Stimulated activated CD8-positive, alpha-beta memory T cell treated with anti-CD3 and anti-CD28 coated beads, Interleukin-12 subunit alpha, Interleukin-12 subunit beta, amount 100 ng/mL, for 24 hours (primary cell): ENCODE results near the gene BACE2.
"Not testable (repeated sequence)": the region's sequence is repeated elsewhere in the genome, so short reads cannot be mapped to it uniquely, and the experiment has no call there.

Source experiments
- DNase-seq: peaks from one replicate; pipeline ENCODE4 v3.0.0-alpha.2; 2020; ENCODE audit errors: extremely low read depth

The BACE2 gene

DNA sequence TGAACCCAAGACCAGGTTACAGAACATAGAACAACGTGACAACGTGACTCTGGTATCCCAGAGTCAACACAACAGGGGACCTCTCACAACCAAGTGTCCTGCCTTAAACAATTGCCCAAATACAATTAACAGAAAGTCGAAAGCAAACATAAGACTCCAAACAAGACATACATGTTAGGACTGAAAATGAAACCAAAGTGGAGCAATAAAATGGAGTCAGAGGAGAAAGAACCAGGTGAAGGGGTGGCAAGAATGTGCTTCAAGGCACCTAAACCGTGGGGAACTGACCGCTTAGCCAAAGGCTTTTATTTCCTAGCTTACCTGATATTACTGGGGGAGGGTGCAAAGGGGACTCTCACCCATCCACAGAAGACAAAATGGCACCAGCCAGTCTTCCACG is 17.8 kb downstream of the BACE2 start:
- DNase-seq, result no peak

DNA sequence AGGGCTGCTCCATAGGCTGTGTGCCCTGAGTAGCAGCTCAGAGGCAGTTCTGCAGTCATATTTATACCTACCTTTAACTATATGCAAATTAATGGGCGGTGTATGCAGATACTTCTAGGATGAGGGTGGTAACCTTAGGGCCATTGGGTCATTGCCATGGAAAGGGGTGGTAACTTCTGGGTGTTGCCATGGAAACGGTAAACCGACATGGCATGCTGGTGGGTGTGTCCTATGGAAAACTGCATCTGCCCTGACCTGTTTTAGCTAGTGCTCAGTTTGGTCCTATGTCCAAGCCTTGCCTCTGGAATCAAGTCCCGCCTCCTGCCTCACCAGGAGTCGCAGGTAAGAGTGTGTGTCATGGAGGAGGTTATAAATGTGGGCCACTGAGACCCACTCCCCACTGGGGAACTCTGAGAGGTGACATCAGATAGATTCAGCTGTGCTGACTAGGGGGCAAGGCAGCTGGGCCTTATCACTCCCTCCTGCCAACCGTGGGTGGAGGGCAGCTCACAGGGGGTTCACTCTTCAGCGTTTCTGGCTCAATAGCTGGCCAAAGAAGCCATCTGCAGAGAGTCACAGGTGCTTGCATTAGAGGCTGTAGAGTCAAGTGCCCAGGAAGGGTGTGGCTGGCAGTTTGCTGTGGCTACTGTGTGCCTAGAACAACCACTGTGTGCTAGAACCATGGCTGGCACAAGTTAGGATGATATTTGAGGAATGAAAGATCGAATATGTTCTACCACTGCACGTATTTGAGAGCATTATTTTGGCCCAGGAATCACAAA is 19.0 kb downstream of the BACE2 start:
- no peak for DNase-seq

DNA sequence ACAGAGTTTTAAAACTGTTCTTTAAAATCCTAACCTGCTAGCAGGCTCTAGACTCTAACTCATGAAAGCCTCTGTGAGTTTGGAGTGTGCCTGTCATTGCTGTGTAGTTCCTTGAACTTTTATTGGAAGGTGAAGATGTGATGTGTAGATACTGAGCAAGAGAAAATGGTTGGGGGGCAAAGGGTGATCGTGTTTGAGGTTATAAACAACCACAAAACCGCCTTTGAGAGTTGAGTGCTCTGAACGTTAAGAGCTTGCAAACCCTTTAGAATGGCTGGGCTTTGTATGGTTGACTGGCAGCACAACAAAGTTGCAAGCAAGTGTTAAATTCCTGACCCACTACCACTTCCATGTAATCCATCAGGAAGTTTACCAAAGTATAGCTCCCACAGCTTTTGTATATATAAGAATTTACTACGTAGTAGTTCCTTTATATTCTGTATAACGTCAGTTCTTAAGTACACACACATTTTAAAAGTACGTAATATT is 19.6 kb downstream of the BACE2 start:
- DNase-seq, result no peak

DNA sequence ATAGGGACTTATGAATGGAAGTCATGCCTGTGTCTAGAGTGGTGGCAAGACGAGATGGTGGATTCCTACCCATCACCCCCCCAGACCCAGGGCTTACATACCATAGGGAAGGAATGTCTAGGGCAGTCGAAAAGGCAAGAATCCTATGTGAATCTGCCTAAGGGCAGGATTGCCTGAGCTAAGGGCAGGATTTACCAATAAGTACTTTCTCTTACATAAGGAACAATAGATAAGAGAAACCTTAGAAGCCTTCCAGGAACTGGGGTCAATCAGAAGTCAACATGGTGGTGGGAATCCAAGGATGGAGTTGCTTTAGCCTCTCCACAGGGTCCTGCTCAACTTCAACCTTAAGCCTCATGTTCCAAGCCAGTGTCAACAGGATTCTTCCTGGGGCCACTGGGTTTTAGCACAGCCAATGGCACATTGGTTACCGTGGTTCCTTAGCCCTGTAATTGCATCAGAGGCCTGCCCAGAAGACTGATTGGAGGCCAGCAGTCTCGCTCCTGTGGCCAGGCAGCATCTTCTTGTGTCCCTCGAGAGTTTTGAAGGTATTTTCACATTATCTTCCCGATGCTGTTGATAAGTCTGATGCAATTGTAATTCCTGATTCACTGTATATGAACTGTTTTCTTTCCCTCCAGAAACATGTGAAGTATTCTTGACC is 20.7 kb downstream of the BACE2 start:
- DNase-seq, result no peak

DNA sequence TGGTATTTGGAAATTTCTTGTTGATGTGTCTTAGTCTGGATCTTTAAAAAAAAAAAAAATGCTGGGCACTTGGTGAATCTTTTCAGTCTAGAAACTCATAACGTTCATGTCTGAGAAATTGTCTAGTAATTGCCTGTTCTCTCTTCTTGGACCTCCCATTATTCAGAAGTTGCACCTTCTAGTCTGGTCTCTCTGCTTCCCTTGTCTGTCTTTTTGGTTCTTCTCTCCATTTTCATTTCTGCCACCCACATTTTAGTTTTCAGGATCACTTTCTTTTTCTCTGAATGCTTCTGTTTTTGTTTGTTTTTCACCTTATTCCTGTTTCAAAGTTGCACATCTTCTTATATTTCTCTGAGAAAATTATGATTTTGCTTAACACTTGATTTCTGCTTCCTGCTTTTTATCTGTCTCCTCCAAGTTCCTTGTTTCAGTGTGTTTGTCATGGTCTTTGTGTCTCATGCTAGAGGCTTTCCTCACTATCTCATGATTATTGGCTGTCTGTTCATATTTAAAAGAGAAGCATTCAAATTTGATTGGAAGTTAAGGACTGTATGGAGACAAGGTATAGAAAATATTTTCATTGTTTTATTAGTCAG is 21.3 kb downstream of the BACE2 start:
- DNase-seq, result no peak

DNA sequence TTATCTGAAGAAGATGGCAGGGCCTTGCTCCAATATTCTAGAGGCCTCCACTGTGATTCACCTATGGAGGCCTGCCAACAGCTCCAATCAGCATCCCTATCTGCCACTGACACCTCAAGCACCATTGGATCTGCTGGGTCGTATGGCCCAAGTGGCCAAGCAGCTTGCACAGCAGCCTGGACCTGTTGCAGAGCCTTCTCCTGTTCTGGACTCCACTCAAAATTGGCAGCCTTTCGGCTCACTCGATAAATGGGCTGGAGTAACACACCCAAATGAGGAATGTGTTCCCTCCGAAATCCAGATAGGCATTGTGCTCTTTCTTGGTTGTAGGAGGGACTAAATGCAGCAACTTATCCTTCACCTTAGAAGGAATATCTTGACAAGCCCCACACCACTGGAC is 24.6 kb downstream of the BACE2 start:
- not testable (repeated sequence) for DNase-seq

DNA sequence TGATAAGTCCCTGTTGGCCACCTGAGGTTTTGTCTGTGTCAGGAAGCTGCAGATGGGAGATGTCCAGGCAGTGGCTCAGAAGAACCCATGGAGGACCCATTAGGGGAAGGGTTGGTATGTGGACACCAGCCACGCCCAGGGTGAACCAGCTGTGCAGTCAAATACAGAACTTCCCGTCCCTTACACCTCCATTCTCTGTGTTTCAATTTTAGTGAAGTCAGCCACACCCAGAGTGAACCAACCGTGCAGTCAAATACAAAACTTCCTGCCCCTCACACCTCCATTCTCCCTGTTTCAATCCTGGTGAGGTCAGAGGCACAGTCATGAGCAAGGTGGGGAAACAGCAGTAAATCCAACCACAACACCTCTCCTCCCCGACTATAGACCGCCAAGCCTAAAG is 27.4 kb downstream of the BACE2 start:
- DNase-seq, result no peak

DNA sequence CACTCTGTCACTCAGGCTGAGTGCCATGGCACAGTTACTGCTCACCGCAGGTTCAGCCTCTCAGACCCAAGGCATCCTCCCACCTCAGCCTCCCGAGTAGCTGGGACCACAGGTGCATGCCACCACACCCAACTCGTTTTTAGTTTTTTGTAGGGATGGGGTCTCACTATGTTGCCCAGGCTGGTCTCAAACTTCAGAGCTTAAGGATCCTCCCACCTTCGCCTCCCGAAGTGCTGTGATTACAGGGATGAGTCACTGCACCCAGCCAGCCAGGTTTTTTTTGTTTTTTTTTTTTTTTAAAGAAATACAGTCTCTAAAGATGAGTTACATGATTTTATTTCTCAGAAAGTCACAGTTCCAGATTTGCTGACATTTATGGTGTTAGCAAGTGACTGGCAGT is 29.0 kb downstream of the BACE2 start:
- no peak for DNase-seq

DNA sequence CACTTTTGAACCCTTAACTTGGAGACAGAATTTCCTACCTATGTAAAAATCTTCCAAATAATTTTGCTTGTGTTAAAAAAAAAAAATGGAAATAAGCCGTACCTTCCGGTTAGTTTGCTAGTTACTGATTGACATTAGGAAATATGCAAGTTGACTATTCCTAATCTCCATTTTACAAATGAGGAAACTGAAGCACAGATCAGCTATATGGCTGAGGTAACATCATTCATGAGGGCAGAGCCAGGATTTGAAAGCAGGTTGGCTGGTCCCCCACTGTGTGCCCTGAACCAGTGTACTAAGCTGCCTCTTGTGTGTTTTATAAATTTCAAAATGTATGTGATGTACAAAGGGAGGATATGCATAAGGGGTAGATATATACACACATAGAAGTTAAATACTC is 29.6 kb downstream of the BACE2 start:
- no peak for DNase-seq

DNA sequence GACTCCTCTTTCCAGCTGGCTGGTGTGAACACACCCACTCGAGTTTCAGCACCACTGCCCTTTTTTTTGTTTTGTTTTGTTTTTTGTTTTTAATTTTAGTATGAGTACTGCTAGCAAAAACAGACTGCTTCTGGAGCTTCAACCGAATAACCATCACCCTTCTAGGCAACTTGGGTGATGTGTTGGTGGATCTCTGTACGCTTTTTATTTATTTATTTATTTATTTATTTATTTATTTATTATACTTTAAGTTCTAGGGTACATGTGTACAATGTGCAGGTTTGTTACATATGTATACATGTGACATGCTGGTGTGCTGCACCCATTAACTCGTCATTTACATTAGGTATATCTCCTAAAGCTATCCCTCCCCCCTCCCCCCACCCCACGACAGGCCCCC is 30.7 kb downstream of the BACE2 start:
- DNase-seq, result not testable (repeated sequence)

DNA sequence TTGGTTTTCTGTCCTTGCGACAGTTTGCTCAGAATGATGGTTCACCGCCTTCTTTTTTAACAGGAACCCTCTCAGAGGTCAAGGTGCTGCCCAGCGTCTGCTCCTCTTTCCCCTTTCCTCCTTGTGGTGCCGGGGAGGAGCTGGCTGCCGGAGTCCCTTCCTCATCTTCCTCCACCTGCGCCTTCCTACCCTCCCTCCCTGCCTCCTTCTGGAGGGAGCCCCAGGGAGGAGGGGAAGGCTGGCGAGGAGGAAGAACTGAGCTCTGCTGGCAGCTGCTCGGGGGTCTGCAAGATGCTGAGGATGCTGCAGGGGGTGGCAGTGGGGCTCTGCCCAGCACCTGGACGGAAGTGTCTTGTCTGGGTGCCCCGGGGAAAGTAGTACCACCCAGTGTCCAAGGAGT is 31.2 kb downstream of the BACE2 start:
- no peak for DNase-seq

DNA sequence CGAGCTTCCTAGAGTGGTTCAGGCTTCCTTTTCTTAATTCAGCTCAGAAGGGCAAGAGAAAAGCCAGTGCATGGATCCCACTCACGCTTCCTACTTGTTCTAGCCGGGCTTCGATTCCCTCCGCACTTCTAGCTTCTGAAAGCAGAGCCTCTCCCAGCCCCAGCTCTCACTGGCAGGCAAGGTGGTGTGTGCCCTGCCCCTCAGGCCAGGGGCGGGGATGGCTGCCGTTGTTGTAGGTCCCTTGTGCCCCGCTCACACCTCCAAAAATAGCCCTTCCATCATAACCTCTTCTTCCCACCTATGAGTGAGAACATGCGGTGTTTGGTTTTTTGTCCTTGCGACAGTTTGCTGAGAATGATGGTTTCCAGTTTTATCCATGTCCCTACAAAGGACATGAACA is 31.6 kb downstream of the BACE2 start:
- DNase-seq, result no peak

DNA sequence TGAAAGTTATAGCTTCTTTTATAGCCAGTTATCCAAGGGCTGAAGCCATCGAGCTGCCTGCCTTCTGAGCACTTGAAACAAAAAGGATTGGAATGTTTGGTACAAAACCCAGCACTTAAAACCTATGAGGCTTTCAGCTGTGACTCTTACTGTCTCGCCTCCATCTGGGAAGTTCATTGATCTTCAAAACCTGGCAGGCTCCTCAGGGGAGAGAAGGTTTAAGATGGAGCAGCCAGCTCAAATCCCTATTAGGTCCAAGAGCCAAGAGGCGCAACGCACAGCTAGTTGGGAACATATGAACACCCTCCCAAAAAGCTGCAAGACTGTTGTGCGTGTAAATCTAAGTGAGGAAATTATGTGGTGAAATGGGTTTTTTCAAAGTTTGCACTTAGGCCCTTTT is 33.4 kb downstream of the BACE2 start:
- DNase-seq, result no peak

DNA sequence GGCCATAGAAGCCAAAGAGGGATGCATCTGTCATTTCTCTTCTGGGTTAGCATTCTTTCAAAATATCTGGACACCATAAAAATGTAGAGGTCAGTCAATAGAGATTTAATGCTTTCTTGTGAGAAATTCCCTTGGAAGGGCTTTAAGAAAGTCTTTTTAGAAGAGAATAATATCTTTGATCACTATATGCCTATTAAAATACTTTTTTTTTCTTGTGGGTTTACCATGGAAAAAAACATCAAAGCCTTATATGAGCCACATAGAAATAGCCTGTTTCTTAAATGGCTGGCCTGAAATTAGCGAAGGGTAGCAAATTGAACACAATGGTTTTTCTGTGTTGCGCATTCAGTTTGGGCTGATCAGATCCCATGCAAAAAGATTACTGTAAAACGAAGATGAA is 36.8 kb downstream of the BACE2 start:
- DNase-seq, result no peak

DNA sequence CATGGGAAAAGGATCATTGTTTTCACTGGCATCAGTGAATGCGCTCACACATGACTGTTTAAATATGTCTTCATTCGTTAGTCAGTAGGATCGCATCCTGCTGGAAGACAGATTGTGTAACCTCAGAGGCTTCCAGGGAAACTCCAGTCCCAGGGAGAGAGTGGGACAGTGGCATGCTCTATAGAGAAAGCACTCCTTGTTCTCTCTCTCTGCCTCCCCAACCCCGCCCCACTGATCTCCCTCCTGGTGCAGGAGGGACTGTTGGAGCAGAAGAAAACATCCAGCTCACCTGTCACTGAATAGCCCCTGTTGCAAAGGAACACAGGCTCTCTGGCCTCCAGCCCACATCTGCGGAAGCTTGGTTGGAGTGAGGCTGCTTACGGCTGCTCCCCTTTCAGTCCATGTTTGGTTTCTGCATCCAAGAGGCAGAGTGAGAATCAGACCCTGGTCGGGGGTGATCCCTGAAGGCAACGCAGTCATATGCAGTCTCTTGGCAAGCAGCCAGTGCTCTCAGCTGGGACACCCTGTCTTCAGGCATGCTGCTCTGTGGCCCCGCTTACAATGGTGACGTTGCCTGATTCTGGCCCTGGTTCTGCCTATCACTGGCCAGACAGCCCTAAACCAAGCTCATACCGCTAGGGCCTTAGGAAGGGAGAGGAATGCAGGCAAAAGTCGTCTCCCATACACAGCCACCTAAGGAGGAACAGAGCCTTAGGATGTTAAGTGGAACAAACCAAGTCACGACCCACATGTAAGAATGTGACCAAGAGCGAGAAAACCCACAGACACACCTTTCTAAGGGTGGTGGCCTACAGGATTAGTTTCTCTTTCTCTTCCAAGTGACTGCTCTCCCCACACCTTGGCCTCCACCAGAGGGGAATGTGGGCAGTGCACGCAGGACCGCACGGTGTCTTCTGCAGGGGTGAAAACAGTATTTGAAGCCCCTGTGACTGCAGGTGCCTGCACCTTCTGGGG is 39.7 kb downstream of the BACE2 start:
- no peak for DNase-seq

DNA sequence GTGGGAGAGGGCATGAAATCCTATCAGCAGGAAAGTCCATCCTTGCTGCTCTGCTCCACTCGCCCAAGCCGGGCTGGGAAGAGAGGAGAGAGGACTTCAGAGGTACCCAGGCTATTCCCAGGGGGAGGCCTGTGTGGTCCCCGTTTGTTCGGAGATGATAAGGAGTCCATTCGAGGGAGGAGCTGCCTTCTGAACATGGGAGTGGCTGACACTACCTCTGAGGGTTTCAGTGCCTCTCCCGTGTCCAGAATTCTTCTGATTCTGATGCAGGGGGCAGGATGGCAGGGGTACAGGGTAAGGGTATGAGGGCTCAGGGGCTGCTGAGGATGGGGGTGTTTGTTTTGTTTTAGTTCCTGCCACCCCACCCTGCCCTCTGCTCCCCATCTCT is 40.4 kb downstream of the BACE2 start:
- no peak for DNase-seq

DNA sequence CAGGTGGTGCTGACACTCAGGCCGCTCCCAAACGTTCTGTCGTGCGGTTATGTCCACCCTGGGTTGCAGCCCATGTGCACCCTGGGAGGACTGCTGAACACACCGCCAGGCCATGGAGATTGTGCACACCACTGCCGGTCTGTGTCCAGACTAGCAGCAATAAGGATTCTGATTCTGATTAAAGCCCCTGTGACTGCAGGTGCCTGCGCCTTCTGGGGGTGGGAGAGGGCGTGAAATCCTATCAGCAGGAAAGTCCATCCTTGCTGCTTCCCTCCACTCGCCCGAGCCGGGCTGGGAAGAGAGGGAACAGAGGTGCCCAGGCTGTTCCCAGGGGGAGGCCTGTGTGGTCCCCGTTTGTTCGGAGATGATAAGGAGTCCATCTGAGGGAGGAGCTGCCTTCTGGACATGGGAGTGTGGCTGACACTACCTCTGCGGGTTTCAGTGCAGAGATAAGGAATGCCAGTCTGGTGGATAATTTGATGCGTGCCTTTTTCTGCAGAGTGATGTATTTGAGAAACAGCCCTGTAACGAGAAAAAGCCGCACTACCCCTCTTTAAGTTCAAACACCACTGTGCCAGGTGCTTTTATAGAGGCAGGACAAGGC is 41.2 kb downstream of the BACE2 start:
- no peak for DNase-seq

DNA sequence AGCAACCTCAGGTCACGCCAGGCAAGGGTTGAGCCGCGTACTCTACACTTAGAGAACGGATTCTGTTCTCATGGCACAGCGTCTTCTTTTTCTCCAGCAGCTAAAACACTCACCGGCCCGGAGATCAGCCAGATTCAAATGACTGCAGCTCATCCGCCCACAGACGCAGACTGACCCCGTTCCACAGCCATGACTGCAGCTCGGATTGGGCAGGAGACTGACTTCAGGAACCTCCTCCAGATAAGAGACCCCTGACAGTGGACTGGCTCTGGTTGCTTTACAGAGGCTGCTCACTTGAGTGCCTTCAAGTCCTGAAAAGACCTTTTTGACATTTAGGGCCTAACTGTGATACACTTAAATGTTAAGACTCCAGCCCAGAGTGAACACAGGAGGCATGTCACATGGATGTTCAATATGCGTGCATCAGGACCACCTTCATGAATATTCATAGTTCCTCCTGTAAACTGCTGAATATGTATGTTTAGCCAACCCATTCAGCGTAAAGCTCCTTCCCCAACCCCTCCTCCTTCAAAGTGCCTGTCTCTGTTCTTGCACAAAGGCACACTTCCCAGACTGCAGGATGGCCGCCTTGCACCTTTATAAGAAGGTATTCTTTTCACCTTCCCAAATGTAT is 42.6 kb downstream of the BACE2 start:
- no peak for DNase-seq

DNA sequence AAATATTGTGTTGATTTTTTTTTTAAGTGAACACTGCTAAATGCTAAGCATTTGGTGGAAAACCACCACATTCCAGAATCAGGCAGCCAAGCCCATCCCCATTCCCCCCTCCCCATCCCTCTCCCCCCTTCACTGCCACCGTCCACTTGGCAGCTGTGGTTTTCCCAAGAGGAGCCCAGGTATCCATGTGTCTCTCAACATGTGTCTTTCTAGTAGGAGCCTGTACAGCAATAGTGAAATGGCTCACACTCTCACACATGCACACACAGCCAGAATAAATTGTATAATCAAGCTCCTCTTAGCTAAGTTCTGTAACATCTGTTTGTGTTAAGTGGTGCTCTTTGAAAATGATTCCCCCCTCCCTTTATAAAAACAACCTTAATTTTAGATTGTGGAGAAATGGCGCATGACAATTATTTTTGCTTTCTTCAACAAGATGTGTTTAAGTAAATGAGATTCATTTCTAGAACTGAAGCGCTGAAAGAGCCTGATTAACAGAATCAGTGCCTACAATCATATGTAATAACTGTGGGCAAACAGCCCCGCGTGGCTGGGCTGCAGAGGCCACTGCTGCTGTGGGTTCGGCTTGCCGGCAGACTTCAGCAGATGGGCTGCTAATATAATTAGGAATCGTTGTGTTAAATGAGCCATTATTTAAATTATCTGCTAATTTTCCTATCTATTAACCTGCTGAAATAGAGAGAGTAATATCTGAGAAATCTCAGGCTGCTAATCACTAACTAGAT is 43.3 kb downstream of the BACE2 start:
- no peak for DNase-seq

DNA sequence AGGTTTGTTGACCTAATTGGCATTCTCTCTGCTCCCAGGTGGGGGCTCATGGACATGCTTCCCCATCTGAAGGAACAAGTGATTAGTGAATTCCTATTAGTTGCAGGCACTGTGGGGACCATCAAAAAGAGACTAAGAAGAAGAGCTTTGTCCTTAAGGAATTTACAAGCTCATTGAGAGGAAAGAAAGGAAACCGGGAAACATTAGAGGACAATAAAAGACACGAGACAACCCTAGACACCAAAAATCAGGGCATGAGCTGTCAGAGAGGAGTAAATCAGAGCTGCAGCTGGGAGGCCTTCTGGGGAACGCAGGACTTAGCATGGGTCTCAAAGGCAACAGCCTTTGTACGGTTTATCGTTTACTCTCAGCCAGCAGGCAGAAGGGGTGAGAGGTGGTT is 45.1 kb downstream of the BACE2 start:
- DNase-seq, result no peak
